Kidney epithelial cell (primary cell): ENCODE measurements around the gene PRR5. TPM values are rescaled to one million over a fixed set of nuclear protein-coding genes. Genes with fewer than 3 reads are reported as not detected.
"Not testable (repeated sequence)": the region's sequence is repeated elsewhere in the genome, so short reads cannot be mapped to it uniquely, and the experiment has no call there.

ENCODE experiments used
- DNase-seq: peaks from one replicate; pipeline ENCODE4 v3.0.0-alpha.2; 2010; ENCODE audit warnings: low read depth
- H3K27me3 ChIP-seq: 2 replicates; pipeline ENCODE4 v1.6.0; 2011; ENCODE audit warnings: low read length; ENCODE audit not compliant: control insufficient read depth, insufficient read depth
- H3K36me3 ChIP-seq: 2 replicates; pipeline ENCODE4 v1.5.1; 2011; ENCODE audit warnings: low read length; ENCODE audit not compliant: control insufficient read depth, insufficient read depth
- H3K4me3 ChIP-seq: 2 replicates; pipeline ENCODE4 v1.5.1; 2011; ENCODE audit warnings: low read depth, mild to moderate bottlenecking, control low read depth, low read length
- total RNA-seq: library from RNA; depleted of rRNA; stranded (reverse); fragments of >200 nt; gene quantifications from 2 replicates; pipeline ENCODE4 v1.2.3, GENCODE V29; 2015
- TF ChIP-seq, protein P1 (sequence below): IDR thresholded peaks from 2 replicates; pipeline ENCODE4 v1.5.1; 2011; ENCODE audit warnings: mild to moderate bottlenecking, moderate library complexity, low read length, control low read depth, inconsistent platforms; ENCODE audit not compliant: insufficient read depth, poor library complexity, severe bottlenecking

PRR5 gene
- total RNA-seq, 1 donor from 2014 or later, result 14.3 TPM

GRCh38 chr22:44738347-44738715 is 36.3 kb downstream of the PRR5 start:
- no peak overlapping the region for H3K4me3 ChIP-seq
- no peak for DNase-seq
- peaks cover 3% of the 10 kb centered on the region for H3K27me3 ChIP-seq
- no peaks in the 10 kb centered on the region for H3K36me3 ChIP-seq
- TF ChIP-seq, protein P1, sequence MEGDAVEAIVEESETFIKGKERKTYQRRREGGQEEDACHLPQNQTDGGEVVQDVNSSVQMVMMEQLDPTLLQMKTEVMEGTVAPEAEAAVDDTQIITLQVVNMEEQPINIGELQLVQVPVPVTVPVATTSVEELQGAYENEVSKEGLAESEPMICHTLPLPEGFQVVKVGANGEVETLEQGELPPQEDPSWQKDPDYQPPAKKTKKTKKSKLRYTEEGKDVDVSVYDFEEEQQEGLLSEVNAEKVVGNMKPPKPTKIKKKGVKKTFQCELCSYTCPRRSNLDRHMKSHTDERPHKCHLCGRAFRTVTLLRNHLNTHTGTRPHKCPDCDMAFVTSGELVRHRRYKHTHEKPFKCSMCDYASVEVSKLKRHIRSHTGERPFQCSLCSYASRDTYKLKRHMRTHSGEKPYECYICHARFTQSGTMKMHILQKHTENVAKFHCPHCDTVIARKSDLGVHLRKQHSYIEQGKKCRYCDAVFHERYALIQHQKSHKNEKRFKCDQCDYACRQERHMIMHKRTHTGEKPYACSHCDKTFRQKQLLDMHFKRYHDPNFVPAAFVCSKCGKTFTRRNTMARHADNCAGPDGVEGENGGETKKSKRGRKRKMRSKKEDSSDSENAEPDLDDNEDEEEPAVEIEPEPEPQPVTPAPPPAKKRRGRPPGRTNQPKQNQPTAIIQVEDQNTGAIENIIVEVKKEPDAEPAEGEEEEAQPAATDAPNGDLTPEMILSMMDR, result no peak

DNA sequence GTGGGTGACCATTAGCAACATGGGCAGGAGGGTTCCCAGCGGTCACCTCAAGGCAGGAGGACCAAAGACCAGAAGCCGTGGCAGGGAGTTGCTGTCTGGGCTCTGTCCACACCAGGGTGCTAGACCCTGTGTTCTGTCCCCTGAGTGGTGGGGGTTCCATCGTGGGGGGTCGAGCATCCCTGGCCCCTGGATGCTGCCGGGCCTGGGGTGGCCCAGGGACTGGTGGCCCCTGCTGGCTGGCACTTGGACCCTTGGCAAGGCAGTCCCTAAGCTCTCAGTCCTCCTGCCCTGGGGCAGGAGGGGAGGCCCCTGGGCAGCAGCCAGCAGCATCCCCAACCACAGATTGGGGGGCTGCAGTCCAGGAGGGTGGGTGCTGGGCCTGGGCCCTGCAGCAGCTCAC is 37.0 kb downstream of the PRR5 start:
- H3K4me3 ChIP-seq, result no peak overlapping the region
- no peak for DNase-seq
- H3K36me3 ChIP-seq, result no peaks in the 10 kb centered on the region
- H3K27me3 ChIP-seq, result peaks cover 3% of the 10 kb centered on the region
- TF ChIP-seq, protein P1, result no peak

DNA sequence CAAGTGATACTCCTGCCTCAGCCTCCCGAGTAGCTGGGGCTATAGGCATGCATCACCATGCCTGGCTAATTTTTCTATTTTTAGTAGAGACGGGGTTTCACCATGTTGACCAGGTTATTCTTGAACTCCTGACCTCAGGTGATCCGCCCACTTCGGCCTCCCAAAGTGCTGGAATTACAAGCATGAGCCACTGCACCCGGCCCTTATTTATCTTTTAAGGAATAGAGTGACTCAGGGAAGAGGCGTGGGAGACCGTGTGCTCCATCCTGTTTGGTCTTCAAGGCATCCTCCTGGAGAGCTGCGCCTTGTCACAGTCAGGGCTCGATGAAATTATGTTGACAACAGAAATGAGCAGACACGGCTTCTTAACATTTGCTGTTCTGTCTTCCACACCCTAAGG is 37.7 kb downstream of the PRR5 start:
- not testable (repeated sequence) for DNase-seq

GRCh38 chr22:44740307-44740706 is 38.3 kb downstream of the PRR5 start:
- TF ChIP-seq, protein P1, result no peak
- Histone ChIP-seq H3K4me3 (no peak overlapping the region), H3K27me3 (peaks cover 3% of the 10 kb centered on the region), H3K36me3 (no peaks in the 10 kb centered on the region)
- no peak for DNase-seq

More for the DNA sequence above, 37.7 kb downstream of the PRR5 start:
- H3K36me3 ChIP-seq, H3K4me3 ChIP-seq, H3K27me3 ChIP-seq: not testable (repeated sequence)

- Histone ChIP-seq H3K27me3 (peaks cover 3% of the 10 kb centered on the region), H3K4me3 (no peak overlapping the region), H3K36me3 (no peaks in the 10 kb centered on the region)
- DNase-seq, result no peak
- TF ChIP-seq, protein P1, result no peak
Measured at GRCh38 chr22:44741929-44742328, 39.9 kb downstream of the PRR5 start.

GRCh38 chr22:44743247-44743646 is 41.2 kb downstream of the PRR5 start:
- no peak for DNase-seq
- Histone ChIP-seq H3K36me3 (no peaks in the 10 kb centered on the region), H3K4me3 (no peak overlapping the region), H3K27me3 (no peaks in the 10 kb centered on the region)
- TF ChIP-seq, protein P1, result no peak

DNA sequence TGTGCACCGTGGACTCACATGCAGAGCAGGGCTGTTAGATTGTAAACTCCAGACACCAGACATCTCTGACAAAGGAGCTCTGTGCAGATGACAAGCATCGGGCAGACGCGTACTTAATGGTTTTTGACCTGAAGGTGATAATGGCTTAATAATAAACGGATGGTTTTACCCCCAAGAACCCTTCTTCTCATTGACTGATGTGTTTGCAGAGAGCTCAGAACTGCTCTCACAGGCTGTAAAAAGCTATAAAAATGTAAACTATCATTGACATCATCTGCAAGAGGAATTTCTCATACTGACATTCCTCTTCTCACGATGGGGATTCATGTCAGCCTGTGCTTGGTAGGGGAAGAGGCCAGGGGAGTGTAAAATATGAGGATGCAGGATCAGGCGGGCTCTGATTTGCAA is 41.8 kb downstream of the PRR5 start:
- Histone ChIP-seq H3K27me3 (no peaks in the 10 kb centered on the region), H3K36me3 (no peaks in the 10 kb centered on the region), H3K4me3 (no peak overlapping the region)
- DNase-seq, result no peak
- TF ChIP-seq, protein P1, result no peak
